Omental fat pad (tissue), 4 donors: ENCODE data around the gene NPAS1. TPM values are rescaled to one million over a fixed set of nuclear protein-coding genes. Genes with fewer than 3 reads are reported as not detected.

Experiments used
- ATAC-seq: fragments of 150-250 bp; one replicate; pipeline ENCODE4 v1.9.1; 2016; ENCODE audit warnings: mild to moderate bottlenecking, moderate library complexity; ENCODE audit not compliant: low FRiP score
- DNase-seq: peaks from one replicate; pipeline ENCODE4 v3.0.0-alpha.2; 2019; ENCODE audit warnings: low spot score
- CTCF ChIP-seq, 3 donors: fragments of 450-650 bp; IDR thresholded peaks; one replicate each; pipeline ENCODE4 v1.5.1; 2016 to 2017; ENCODE audit warnings: antibody characterized with exemption in 3 of 3, mild to moderate bottlenecking in 3 of 3, moderate library complexity in 2 of 3
- total RNA-seq, 4 donors: library from RNA; depleted of rRNA; stranded (reverse); fragments of >200 nt; gene quantifications; one replicate each; pipeline ENCODE4 v1.1.0, GENCODE V29; 2016

Gene NPAS1
- total RNA-seq, 4 donors from 2014 or later, result 1.3 to 1.4 TPM; not detected in 2

GRCh38 chr19:46999878-47000277, 19.8 kb upstream of the NPAS1 start:
- no peak for DNase-seq
- TF ChIP-seq CTCF (IDR thresholded peaks at IDR 0.05), result no peak

GRCh38 chr19:47000373-47000772, 19.3 kb upstream of the NPAS1 start:
- no peak for DNase-seq
- no peak for ATAC-seq
- no peak for TF ChIP-seq CTCF (IDR thresholded peaks at IDR 0.05)

More at GRCh38 chr19:46999878-47000277, 19.8 kb upstream of the NPAS1 start:
- no peak for ATAC-seq

- ATAC-seq (no peak), DNase-seq (no peak)
- TF ChIP-seq CTCF (IDR thresholded peaks at IDR 0.05), result no peak
Observed at GRCh38 chr19:47001584-47001983, 18.1 kb upstream of the NPAS1 start.

GRCh38 chr19:47002106-47002766, 17.4 kb upstream of the NPAS1 start:
- TF ChIP-seq CTCF (IDR thresholded peaks at IDR 0.05), result no peak
- ATAC-seq, result no peak
- no peak for DNase-seq

GRCh38 chr19:47002853-47003610, 16.6 kb upstream of the NPAS1 start:
- no peak for ATAC-seq
- TF ChIP-seq CTCF (IDR thresholded peaks at IDR 0.05), result no peak

GRCh38 chr19:47003611-47004465, 15.8 kb upstream of the NPAS1 start:
- TF ChIP-seq CTCF (IDR thresholded peaks at IDR 0.05), result no peak
- no peak for DNase-seq
- ATAC-seq, result no peak

More at GRCh38 chr19:47002853-47003610, 16.6 kb upstream of the NPAS1 start:
- no peak for DNase-seq
